ENCODE results near the gene PITX3.

Gene PITX3

GRCh38 chr10:102185811-102186527, 55.3 kb downstream of the PITX3 start:
- TF ChIP-seq SIN3A (IDR thresholded peaks at IDR 0.05; ENCODE audit: borderline replicate concordance, insufficient read depth, low read length) (no peak), FOXP2 (optimal IDR thresholded peaks at IDR 0.05; ENCODE audit: borderline replicate concordance, extremely low read depth, extremely low read length, insufficient read depth) (no peak), REST (IDR thresholded peaks at IDR 0.05; ENCODE audit: insufficient read depth in 1 of 2, low read depth in 2 of 2, low read length in 2 of 2) (no peak), POLR2AphosphoS5 (IDR thresholded peaks at IDR 0.05; ENCODE audit: low read depth, low read length) (no peak), TAF1 (IDR thresholded peaks at IDR 0.05; ENCODE audit: borderline replicate concordance, insufficient read depth, low read length) (no peak)

- no peak for TF ChIP-seq SIN3A (IDR thresholded peaks at IDR 0.05; ENCODE audit: borderline replicate concordance, insufficient read depth, low read length)
- no peak for TF ChIP-seq POLR2AphosphoS5 (IDR thresholded peaks at IDR 0.05; ENCODE audit: low read depth, low read length)
- TF ChIP-seq REST (IDR thresholded peaks at IDR 0.05; ENCODE audit: insufficient read depth in 1 of 2, low read depth in 2 of 2, low read length in 2 of 2), result no peak
- no peak for TF ChIP-seq FOXP2 (optimal IDR thresholded peaks at IDR 0.05; ENCODE audit: borderline replicate concordance, extremely low read depth, extremely low read length, insufficient read depth)
- TF ChIP-seq TAF1 (IDR thresholded peaks at IDR 0.05; ENCODE audit: borderline replicate concordance, insufficient read depth, low read length), result no peak
Observed at GRCh38 chr10:102185272-102185671, 56.0 kb downstream of the PITX3 start.

- no peak for TF ChIP-seq FOXP2 (optimal IDR thresholded peaks at IDR 0.05; ENCODE audit: borderline replicate concordance, extremely low read depth, extremely low read length, insufficient read depth)
- no peak for TF ChIP-seq SIN3A (IDR thresholded peaks at IDR 0.05; ENCODE audit: borderline replicate concordance, insufficient read depth, low read length)
- TF ChIP-seq REST (IDR thresholded peaks at IDR 0.05; ENCODE audit: insufficient read depth in 1 of 2, low read depth in 2 of 2, low read length in 2 of 2), result no peak
- no peak for TF ChIP-seq TAF1 (IDR thresholded peaks at IDR 0.05; ENCODE audit: borderline replicate concordance, insufficient read depth, low read length)
- no peak for TF ChIP-seq POLR2AphosphoS5 (IDR thresholded peaks at IDR 0.05; ENCODE audit: low read depth, low read length)
Observed at GRCh38 chr10:102184606-102185005, 56.7 kb downstream of the PITX3 start.

All from PFSK-1 (cell line).